ENCODE data around the gene PPP1R1C.
"Not testable (repeated sequence)": the region's sequence is repeated elsewhere in the genome, so short reads cannot be mapped to it uniquely, and the experiment has no call there.

PPP1R1C gene

GRCh38 chr2:181955010-181955409 lies 30.6 kb upstream of the PPP1R1C start:
- no peak overlapping the region for H3K27ac Mint-ChIP-seq

DNA sequence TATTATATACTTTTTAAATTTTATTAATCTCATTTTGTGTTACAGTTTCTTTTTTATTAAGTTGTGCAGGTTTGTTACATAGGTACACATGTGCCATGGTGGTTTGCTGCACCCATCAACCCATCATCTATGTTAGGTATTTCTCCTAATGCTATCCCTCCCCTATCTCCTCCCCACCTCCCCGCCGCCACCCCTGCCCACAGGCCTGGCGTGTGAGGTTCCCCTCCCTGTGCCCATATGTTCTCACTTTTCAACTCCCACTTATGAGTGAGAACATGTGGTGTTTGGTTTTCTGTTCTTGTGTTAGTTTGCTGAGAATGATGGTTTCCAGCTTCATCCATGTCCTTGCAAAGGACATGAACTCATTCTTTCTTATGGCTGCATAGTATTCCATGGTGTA lies 29.8 kb upstream of the PPP1R1C start:
- not testable (repeated sequence) for H3K27ac Mint-ChIP-seq; H3K36me3 Mint-ChIP-seq (ENCODE audit: insufficient read depth); ATAC-seq (replicated peaks); H3K9me3 Mint-ChIP-seq; DNase-seq; H3K4me3 Mint-ChIP-seq
- Mint-ChIP-seq H3K27me3 (peaks cover 28 to 46% of the 10 kb centered on the region in 2 donors), H3K4me1 (ENCODE audit: low read depth in 2 of 2) (peaks cover 3 to 12% of the 10 kb centered on the region in 2 donors)

More at GRCh38 chr2:181955010-181955409, 30.6 kb upstream of the PPP1R1C start:
- Mint-ChIP-seq H3K4me3 (no peak overlapping the region), H3K36me3 (ENCODE audit: insufficient read depth) (no peaks in the 10 kb centered on the region), H3K9me3 (no peaks in the 10 kb centered on the region), H3K4me1 (ENCODE audit: low read depth in 2 of 2) (peaks cover 3 to 12% of the 10 kb centered on the region in 2 donors), H3K27me3 (peaks cover 22 to 44% of the 10 kb centered on the region in 2 donors)
- DNase-seq (no peak), ATAC-seq (replicated peaks) (no peak)

DNA sequence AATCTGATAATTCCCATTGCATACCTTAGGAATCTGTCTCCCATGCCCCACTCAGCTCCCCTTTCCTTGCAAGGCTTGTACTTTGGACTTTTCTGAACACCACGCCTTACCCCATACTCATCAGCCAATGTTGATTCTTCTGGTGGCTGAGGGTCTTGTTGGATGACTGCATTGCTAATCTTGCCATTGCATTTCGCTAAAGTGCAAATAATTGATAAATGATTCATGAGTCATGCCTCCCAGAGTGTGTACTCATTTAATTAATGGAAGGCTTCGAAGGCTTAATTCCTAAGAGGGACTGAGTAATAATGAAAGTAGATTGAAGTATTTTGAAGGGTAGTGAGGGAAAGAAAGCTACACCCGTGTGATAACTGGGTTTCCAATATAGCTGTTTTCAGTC lies 28.0 kb upstream of the PPP1R1C start:
- H3K4me1 Mint-ChIP-seq (ENCODE audit: low read depth in 2 of 2) = peaks cover 3 to 12% of the 10 kb centered on the region in 2 donors
- H3K36me3 Mint-ChIP-seq (ENCODE audit: insufficient read depth) = no peaks in the 10 kb centered on the region
- H3K27me3 Mint-ChIP-seq = peaks cover 45 to 57% of the 10 kb centered on the region in 2 donors
- DNase-seq = no peak
- H3K4me3 Mint-ChIP-seq = no peak overlapping the region
- H3K27ac Mint-ChIP-seq = no peak overlapping the region
- ATAC-seq (replicated peaks) = no peak
- no peaks in the 10 kb centered on the region for H3K9me3 Mint-ChIP-seq

GRCh38 chr2:181958726-181959125 lies 26.9 kb upstream of the PPP1R1C start:
- H3K36me3 Mint-ChIP-seq (ENCODE audit: insufficient read depth) = no peaks in the 10 kb centered on the region
- ATAC-seq (replicated peaks) = no peak
- H3K4me1 Mint-ChIP-seq (ENCODE audit: low read depth in 2 of 2) = peaks cover under 1 to 8% of the 10 kb centered on the region in 2 donors
- no peak overlapping the region for H3K27ac Mint-ChIP-seq
- H3K27me3 Mint-ChIP-seq = peaks cover 37 to 51% of the 10 kb centered on the region in 2 donors
- DNase-seq = no peak
- H3K4me3 Mint-ChIP-seq = no peak overlapping the region
- H3K9me3 Mint-ChIP-seq = no peaks in the 10 kb centered on the region

DNA sequence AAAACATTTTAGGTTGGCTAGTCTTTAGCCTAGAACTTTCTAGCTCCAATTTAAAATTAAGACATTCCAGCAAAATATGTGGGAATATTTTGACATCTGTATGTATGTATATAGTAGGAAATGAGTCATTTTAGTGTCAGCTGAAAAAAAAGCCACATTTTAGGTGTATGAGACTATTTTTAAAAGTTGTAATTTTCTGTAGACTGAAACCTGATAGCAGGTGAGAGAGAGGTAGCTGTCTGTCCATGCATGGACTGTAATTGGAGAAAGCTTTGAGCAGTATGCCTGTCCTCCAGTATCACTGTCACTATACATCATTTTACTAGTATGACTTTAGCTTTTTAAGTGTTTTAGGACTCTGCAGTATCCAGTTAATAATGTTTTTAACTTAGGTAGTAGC lies 26.1 kb upstream of the PPP1R1C start:
- Mint-ChIP-seq H3K4me3 (no peak overlapping the region), H3K9me3 (no peaks in the 10 kb centered on the region), H3K27ac (no peak overlapping the region), H3K4me1 (ENCODE audit: low read depth in 2 of 2) (peaks cover 0 to under 1% of the 10 kb centered on the region in 2 donors), H3K36me3 (ENCODE audit: insufficient read depth) (no peaks in the 10 kb centered on the region), H3K27me3 (peaks cover 36 to 53% of the 10 kb centered on the region in 2 donors)
- DNase-seq = no peak
- no peak for ATAC-seq (replicated peaks)

- not testable (repeated sequence) for H3K36me3 Mint-ChIP-seq (ENCODE audit: insufficient read depth); H3K4me3 Mint-ChIP-seq; H3K27ac Mint-ChIP-seq; H3K4me1 Mint-ChIP-seq (ENCODE audit: low read depth in 2 of 2); H3K9me3 Mint-ChIP-seq; DNase-seq; ATAC-seq (replicated peaks)
- H3K27me3 Mint-ChIP-seq = peaks cover 36 to 51% of the 10 kb centered on the region in 2 donors
Measured at GRCh38 chr2:181961167-181961566, 24.5 kb upstream of the PPP1R1C start.

- Mint-ChIP-seq H3K36me3 (ENCODE audit: insufficient read depth) (no peaks in the 10 kb centered on the region), H3K27me3 (peaks cover 35 to 45% of the 10 kb centered on the region in 2 donors), H3K9me3 (no peaks in the 10 kb centered on the region), H3K27ac (no peak overlapping the region), H3K4me3 (no peak overlapping the region), H3K4me1 (ENCODE audit: low read depth in 2 of 2) (no peaks in the 10 kb centered on the region)
- DNase-seq (no peak), ATAC-seq (replicated peaks) (no peak)
Measured at GRCh38 chr2:181962142-181962541, 23.5 kb upstream of the PPP1R1C start.

DNA sequence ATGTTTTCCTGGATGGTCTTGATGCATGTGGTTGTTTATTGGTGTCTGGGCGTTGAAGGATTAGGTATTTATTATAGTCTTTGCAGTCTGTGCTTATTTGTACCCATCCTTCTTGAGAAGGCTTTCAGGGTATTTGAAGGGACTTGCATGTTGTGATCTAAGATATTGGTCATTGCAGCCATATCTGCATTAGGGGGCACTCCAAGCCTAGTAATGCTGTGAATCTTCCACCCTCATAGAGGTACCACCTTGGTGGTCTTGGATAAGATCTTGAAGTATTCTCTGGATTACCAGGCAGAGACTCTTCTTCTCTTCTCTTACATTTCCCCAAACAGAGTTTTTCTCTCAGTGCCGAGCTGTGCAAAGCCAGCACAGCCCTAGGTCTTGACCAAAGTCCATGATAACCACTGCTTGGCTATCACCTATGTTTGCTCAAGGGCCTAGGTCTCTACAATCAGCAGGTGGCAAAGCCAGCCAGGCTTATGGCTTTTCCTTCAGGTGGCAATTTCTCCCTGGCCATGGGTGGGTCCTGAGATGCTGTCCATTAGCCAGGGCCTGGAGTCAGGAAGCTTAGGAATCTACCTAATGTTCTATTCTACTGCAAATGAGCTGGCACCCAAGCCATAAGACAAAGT lies 15.4 kb upstream of the PPP1R1C start:
- Mint-ChIP-seq H3K27me3 (peaks cover 45 to 56% of the 10 kb centered on the region in 2 donors), H3K4me3 (no peak overlapping the region), H3K4me1 (ENCODE audit: low read depth in 2 of 2) (peaks cover 0 to 3% of the 10 kb centered on the region in 2 donors), H3K36me3 (ENCODE audit: insufficient read depth) (no peaks in the 10 kb centered on the region), H3K9me3 (peaks cover 5 to 9% of the 10 kb centered on the region in 2 donors), H3K27ac (no peak overlapping the region)
- no peak for ATAC-seq (replicated peaks)
- no peak for DNase-seq

DNA sequence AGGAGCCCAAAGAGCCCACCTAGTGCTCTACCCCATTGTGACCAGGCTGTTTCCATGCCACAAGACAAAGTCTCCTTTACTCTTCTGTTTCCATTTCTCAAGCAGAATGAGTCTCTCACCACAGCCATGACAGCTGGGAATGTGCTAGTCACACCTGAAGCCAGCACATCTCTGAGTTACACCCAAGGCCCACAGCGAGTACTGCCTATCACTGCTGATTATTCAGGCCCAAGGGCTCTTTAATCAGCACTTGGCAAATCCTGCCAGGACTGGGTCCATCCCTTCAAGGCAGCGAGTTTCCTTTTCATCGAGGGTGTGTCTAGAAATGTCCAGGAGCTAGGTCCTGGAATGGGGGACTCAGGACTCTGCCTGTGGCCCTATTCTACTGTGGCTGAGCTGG lies 14.6 kb upstream of the PPP1R1C start:
- H3K27me3 Mint-ChIP-seq = peaks cover 45 to 56% of the 10 kb centered on the region in 2 donors
- H3K36me3 Mint-ChIP-seq (ENCODE audit: insufficient read depth) = no peaks in the 10 kb centered on the region
- peaks cover 5 to 9% of the 10 kb centered on the region in 2 donors for H3K9me3 Mint-ChIP-seq
- H3K27ac Mint-ChIP-seq = no peak overlapping the region
- peaks cover 0 to 3% of the 10 kb centered on the region in 2 donors for H3K4me1 Mint-ChIP-seq (ENCODE audit: low read depth in 2 of 2)
- ATAC-seq (replicated peaks) (no peak), DNase-seq (no peak)
- no peak overlapping the region for H3K4me3 Mint-ChIP-seq

- no peaks in the 10 kb centered on the region for H3K36me3 Mint-ChIP-seq (ENCODE audit: insufficient read depth)
- peaks cover 5 to 9% of the 10 kb centered on the region in 2 donors for H3K9me3 Mint-ChIP-seq
- DNase-seq (no peak), ATAC-seq (replicated peaks) (no peak)
- H3K27me3 Mint-ChIP-seq = peaks cover 44 to 60% of the 10 kb centered on the region in 2 donors
- H3K4me3 Mint-ChIP-seq = no peak overlapping the region
- peaks cover 0 to 1% of the 10 kb centered on the region in 2 donors for H3K4me1 Mint-ChIP-seq (ENCODE audit: low read depth in 2 of 2)
- H3K27ac Mint-ChIP-seq = no peak overlapping the region
Measured at GRCh38 chr2:181972431-181973170, 13.1 kb upstream of the PPP1R1C start.

DNA sequence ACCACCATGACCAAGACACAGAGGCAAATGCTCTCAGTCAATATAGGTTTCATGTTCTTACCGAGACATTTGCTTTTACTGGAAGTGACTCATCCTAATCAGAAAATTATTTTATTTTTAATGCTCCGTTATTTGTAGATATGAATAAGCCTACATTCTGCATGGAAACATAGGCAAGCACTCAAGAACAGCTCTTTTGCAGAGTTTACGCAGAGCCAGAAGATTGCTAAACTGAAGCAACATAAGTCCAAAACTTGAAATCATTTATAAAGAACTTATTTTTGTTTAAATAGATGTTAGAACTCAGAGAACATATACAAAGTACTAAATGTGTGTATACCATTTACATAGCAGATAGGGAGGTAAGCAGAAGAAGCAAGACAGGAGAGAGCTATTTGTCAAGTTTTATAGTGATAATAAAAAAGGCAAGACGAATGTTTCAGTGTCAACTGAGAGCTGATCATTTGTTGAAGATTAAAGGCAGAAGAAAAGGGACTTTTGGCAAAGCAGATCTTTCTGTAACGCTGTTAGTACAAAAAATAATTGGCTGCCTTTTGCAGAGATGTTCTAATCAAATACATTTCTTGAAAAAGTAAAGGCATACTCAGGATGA lies 12.4 kb upstream of the PPP1R1C start:
- H3K9me3 Mint-ChIP-seq = peaks cover 5 to 9% of the 10 kb centered on the region in 2 donors
- no peak for ATAC-seq (replicated peaks)
- H3K4me1 Mint-ChIP-seq (ENCODE audit: low read depth in 2 of 2) = no peaks in the 10 kb centered on the region

DNA sequence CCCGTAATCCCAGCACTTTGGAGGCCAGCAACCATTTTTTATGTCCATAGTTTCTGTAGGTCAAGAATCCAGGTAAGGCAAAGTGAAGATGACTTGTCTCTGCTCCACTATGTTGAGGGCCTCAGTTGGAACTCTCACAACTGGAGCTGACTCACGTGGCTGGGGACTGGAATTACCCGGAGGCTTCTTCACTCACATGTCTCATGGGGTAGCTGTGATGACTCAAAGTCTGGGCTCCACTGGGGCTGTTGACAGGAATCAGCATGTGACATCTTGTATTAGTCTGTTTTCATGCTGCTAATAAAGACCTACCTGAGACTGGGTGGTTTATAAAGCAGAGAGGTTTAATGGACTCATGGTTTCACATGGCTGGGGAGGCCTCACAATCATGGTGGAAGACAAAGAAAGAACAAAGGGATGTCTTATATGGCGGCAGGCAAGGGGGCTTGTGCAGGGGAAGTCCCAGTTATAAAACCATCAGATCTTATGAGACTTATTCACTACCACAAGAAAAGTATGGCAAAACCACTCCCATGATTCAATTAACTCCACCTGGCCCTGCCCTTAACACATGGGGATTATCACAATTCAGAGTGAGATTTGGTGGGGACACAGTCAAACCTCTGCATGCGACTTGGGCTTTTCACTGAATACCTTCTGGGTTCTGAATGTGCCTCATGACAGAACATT lies 7.8 kb upstream of the PPP1R1C start:
- Mint-ChIP-seq H3K27ac (no peak overlapping the region), H3K4me3 (no peak overlapping the region), H3K4me1 (ENCODE audit: low read depth in 2 of 2) (no peaks in the 10 kb centered on the region), H3K9me3 (no peaks in the 10 kb centered on the region), H3K27me3 (peaks cover 4 to 32% of the 10 kb centered on the region in 2 donors), H3K36me3 (ENCODE audit: insufficient read depth) (no peaks in the 10 kb centered on the region)
- no peak for DNase-seq
- no peak for ATAC-seq (replicated peaks)

More for the DNA sequence above, 12.4 kb upstream of the PPP1R1C start:
- DNase-seq = no peak
- Mint-ChIP-seq H3K4me3 (no peak overlapping the region), H3K36me3 (ENCODE audit: insufficient read depth) (no peaks in the 10 kb centered on the region), H3K27ac (no peak overlapping the region), H3K27me3 (peaks cover 37 to 53% of the 10 kb centered on the region in 2 donors)
